ENCODE measurements around the gene APOF. TPM values are rescaled to one million over a fixed set of nuclear protein-coding genes. Genes with fewer than 3 reads are reported as not detected.
"Not testable (repeated sequence)": the region's sequence is repeated elsewhere in the genome, so short reads cannot be mapped to it uniquely, and the experiment has no call there.

Gene APOF
- total RNA-seq = not detected in 2 replicates

DNA sequence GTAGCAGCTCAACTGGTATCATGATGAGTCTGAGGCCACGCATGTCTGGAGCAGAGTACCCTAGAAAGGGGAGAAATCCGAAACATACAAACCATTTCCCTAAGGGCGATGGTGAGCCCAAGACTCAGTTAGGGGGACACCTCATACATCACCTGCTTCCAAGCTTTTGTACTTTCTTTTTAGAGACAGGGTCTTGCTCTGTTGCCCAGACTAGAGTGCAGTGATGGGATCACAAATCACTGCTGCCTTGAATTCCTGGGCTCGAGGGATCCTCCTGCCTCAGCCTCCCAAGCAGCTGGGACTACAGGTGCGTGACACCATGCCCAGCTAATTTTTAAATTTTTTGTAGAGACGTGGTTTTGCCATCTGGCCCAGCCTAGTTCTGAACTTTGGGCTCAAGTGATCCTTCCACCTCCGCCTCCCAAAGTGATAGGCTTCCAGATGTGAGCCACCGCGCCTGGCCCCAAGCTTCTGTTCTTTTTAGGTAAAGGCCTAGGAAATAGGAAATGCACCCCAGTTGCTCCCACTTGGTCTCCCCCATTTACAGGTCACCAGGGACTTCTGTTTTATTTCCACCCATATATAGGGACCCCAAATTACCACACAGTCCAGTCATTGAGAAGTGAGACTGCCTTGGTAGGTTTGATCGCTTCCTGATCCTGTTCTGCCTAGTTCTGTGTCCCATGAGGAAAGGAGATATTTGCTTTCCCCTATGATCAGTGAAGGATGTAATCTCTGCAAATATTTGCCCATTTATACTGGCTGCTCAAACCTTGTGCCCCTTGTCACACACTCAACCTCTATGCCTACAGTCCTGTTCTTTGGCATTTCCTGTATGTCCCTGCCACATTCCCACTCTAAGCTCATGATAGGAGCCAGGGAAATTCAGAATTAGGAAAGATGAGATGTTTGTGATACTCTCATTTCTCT lies at the start of gene APOF:
APOF (minus strand) TSS at position 728 of the 930 bp plus-strand sequence; CDS start at position 616, 112 bp downstream.
- peak within 1 kb of the TSS; percentile 94 for H3K4me3 Mint-ChIP-seq
- intact Hi-C loops (cut with micrococcal nuclease) = no loop called here
- no peaks in the 10 kb centered on the region for H3K27me3 Mint-ChIP-seq
- H3K27ac Mint-ChIP-seq = peak within 1 kb of the TSS; percentile 95
- H3K4me1 Mint-ChIP-seq = peaks cover 25% of the 10 kb centered on the region
- peaks cover 3% of the 10 kb centered on the region for H3K36me3 Mint-ChIP-seq (ENCODE audit: low read depth)
- DNase-seq = no peak
- no peaks in the 10 kb centered on the region for H3K9me3 Mint-ChIP-seq

- Mint-ChIP-seq H3K27me3 (no peaks in the 10 kb centered on the region), H3K4me3 (no peak overlapping the region), H3K27ac (no peak overlapping the region), H3K9me3 (no peaks in the 10 kb centered on the region), H3K4me1 (no peaks in the 10 kb centered on the region), H3K36me3 (ENCODE audit: low read depth) (peaks cover 2% of the 10 kb centered on the region)
- no peak for DNase-seq
- intact Hi-C loops (cut with micrococcal nuclease) = no loop called here
Measured at GRCh38 chr12:56411781-56412639, 49.4 kb upstream of the APOF start.

- Mint-ChIP-seq H3K36me3 (ENCODE audit: low read depth) (no peaks in the 10 kb centered on the region), H3K4me3 (no peak overlapping the region), H3K9me3 (no peaks in the 10 kb centered on the region), H3K27ac (no peak overlapping the region), H3K4me1 (no peaks in the 10 kb centered on the region), H3K27me3 (no peaks in the 10 kb centered on the region)
- DNase-seq = no peak
- intact Hi-C loops (cut with micrococcal nuclease) = no loop called here
Measured at GRCh38 chr12:56410768-56411167, 48.1 kb upstream of the APOF start.

DNA sequence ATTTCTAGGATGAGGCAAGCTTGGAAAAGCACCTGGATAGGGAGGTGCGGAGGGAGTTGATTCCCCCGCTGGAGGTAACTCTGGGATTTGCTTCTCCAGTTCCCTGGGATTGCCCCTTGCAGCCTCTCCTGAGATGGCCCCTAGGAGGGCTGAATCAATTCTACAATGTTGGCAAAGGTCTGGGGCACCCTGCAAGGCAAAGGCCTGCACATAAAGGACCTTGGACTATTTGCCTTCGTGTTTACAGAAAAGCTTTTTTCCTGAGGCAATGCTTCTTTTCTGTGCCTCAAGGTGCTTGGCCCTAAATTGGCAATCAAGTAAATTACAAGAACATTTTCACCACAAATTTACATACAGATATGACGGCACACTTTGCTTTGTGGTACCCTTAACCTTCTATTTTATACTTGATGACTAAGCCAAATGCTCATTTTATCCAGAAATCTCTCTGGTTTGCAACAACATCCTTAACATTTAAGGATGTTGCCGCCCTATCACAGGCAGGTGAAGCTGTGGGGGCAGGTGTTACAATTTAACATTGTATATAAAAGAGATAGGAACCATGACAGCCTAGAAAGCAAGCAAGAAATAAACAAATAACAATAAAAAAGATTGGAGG lies 46.3 kb upstream of the APOF start:
- Mint-ChIP-seq H3K27ac (no peak overlapping the region), H3K36me3 (ENCODE audit: low read depth) (no peaks in the 10 kb centered on the region), H3K4me3 (no peak overlapping the region), H3K27me3 (no peaks in the 10 kb centered on the region), H3K9me3 (no peaks in the 10 kb centered on the region), H3K4me1 (no peaks in the 10 kb centered on the region)
- no peak for DNase-seq
- intact Hi-C loops (cut with micrococcal nuclease) = no loop called here

GRCh38 chr12:56404227-56404626 lies 41.6 kb upstream of the APOF start:
- DNase-seq; H3K36me3 Mint-ChIP-seq (ENCODE audit: low read depth); H3K27ac Mint-ChIP-seq; H3K9me3 Mint-ChIP-seq; H3K4me1 Mint-ChIP-seq; intact Hi-C loops (cut with micrococcal nuclease); H3K4me3 Mint-ChIP-seq; H3K27me3 Mint-ChIP-seq: not testable (repeated sequence)

- H3K27ac Mint-ChIP-seq; H3K4me3 Mint-ChIP-seq; intact Hi-C loops (cut with micrococcal nuclease); H3K36me3 Mint-ChIP-seq (ENCODE audit: low read depth); H3K27me3 Mint-ChIP-seq; H3K4me1 Mint-ChIP-seq; DNase-seq: not testable (repeated sequence)
- peaks cover 10% of the 10 kb centered on the region for H3K9me3 Mint-ChIP-seq
Measured at GRCh38 chr12:56401612-56402011, 39.0 kb upstream of the APOF start.

DNA sequence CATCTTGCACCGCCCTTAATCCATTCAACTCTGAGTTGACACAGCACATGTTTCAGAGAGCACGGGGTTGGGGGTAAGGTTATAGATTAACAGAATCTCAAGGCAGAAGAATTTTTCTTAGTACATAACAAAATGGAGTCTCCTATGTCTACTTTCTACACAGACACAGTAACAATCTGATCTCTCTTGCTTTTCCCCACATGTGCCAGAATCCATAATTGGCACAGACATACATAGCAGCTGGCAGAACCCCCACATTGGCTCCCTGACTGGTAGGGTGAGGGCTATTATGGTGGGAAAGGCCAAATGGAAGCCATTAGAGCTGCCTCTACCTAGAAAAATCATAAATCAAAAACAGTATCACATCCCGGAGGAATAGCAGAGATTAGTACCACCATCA lies 38.5 kb upstream of the APOF start:
- H3K27ac Mint-ChIP-seq; intact Hi-C loops (cut with micrococcal nuclease); H3K27me3 Mint-ChIP-seq; DNase-seq; H3K4me3 Mint-ChIP-seq; H3K36me3 Mint-ChIP-seq (ENCODE audit: low read depth); H3K4me1 Mint-ChIP-seq: not testable (repeated sequence)
- peaks cover 10% of the 10 kb centered on the region for H3K9me3 Mint-ChIP-seq

DNA sequence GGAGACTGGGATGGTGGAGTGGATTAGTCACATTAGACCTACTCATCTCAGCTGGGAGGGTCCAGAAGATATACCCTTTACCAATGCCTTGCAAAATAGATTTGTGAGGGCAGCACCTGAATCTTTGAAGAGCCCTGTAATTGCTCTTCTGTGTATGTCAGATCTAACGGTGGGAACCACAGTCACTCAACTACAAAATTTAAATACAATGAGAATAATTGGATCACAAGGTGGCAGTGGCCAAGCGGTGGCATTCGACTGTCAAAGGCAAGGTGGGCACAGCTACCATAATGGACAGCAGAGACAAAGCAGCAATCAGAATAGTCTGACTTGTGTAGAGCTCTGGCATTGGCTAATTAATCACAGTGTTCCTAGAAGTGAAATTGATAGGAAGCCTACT lies 36.8 kb upstream of the APOF start:
- DNase-seq; H3K27me3 Mint-ChIP-seq; H3K4me3 Mint-ChIP-seq; H3K27ac Mint-ChIP-seq; intact Hi-C loops (cut with micrococcal nuclease); H3K4me1 Mint-ChIP-seq; H3K36me3 Mint-ChIP-seq (ENCODE audit: low read depth): not testable (repeated sequence)
- peaks cover 10% of the 10 kb centered on the region for H3K9me3 Mint-ChIP-seq

DNA sequence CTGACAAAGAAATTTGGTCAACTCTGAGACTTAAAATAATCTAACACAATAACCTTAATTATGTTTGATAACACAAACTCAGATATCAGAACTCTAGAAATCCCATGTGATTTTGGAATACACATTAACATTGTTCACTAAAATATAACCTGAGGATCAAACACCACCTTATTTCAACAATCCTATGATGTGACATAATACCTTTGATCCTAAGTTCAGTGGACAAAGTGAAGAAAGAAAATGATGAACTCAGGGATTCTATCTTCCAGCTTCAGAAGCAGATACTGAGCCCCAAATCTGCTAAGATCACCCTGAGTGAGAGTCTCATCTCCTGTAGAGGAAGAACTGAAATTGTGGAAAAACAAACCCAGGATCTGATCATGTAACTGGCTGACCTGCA lies 35.7 kb upstream of the APOF start:
- intact Hi-C loops (cut with micrococcal nuclease) = no loop called here
- H3K4me3 Mint-ChIP-seq = no peak overlapping the region
- no peaks in the 10 kb centered on the region for H3K4me1 Mint-ChIP-seq
- peaks cover 10% of the 10 kb centered on the region for H3K9me3 Mint-ChIP-seq
- H3K27me3 Mint-ChIP-seq = peaks cover 2% of the 10 kb centered on the region
- H3K27ac Mint-ChIP-seq = no peak overlapping the region
- H3K36me3 Mint-ChIP-seq (ENCODE audit: low read depth) = no peaks in the 10 kb centered on the region
- no peak for DNase-seq

- Mint-ChIP-seq H3K27me3 (no peaks in the 10 kb centered on the region), H3K4me3 (no peak overlapping the region), H3K9me3 (no peaks in the 10 kb centered on the region), H3K4me1 (no peaks in the 10 kb centered on the region), H3K36me3 (ENCODE audit: low read depth) (no peaks in the 10 kb centered on the region), H3K27ac (no peak overlapping the region)
- intact Hi-C loops (cut with micrococcal nuclease) = no loop called here
- no peak for DNase-seq
Measured at GRCh38 chr12:56392331-56392730, 29.7 kb upstream of the APOF start.

DNA sequence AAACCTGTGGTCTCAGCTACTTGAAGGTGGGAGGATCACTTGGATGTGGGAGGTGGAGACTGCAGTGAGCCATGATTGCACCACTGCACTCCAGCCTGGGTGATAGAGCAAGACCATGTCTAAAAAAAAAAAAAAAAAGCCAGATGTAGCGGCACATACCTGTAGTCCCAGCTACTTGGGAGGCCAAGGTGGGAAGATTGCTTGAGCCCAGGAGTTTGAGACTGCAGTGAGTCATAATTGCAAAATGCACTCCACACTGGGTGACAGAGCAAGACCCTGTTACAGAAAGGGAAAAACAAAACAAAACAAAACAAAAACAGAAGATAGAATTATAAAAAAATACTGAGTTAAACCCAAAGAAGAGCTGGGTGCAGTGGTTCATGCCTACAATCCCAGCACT lies 29.1 kb upstream of the APOF start:
- no peak overlapping the region for H3K4me3 Mint-ChIP-seq
- intact Hi-C loops (cut with micrococcal nuclease) = no loop called here
- DNase-seq = no peak
- no peaks in the 10 kb centered on the region for H3K36me3 Mint-ChIP-seq (ENCODE audit: low read depth)
- H3K4me1 Mint-ChIP-seq = no peaks in the 10 kb centered on the region
- no peaks in the 10 kb centered on the region for H3K27me3 Mint-ChIP-seq
- H3K27ac Mint-ChIP-seq = no peak overlapping the region
- H3K9me3 Mint-ChIP-seq = no peaks in the 10 kb centered on the region

DNA sequence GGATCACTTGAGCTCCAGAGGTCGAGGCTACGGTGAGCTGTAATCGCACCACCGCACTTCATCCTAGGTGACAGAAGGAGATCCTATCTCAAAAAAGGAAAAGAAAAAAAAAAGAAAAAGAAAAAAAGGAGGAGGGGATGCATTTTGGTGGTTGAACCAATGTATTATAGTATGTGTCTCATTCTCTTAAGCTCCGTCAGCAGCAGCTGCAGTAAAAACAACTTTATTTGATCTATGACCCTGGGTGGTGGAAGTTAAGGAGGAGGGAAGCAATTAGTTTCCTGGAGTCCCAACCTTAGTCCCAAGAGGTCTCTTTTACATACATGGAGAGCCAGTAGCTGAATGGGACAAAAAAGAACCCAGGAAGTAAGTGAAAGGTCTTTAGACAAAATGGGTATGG lies 26.8 kb upstream of the APOF start:
- Mint-ChIP-seq H3K9me3 (no peaks in the 10 kb centered on the region), H3K27ac (no peak overlapping the region), H3K27me3 (peaks cover 1% of the 10 kb centered on the region), H3K4me3 (no peak overlapping the region), H3K36me3 (ENCODE audit: low read depth) (no peaks in the 10 kb centered on the region), H3K4me1 (no peaks in the 10 kb centered on the region)
- intact Hi-C loops (cut with micrococcal nuclease) = no loop called here
- DNase-seq = no peak

- DNase-seq = no peak
- H3K9me3 Mint-ChIP-seq = no peaks in the 10 kb centered on the region
- peaks cover 1% of the 10 kb centered on the region for H3K27me3 Mint-ChIP-seq
- H3K4me1 Mint-ChIP-seq = no peaks in the 10 kb centered on the region
- H3K27ac Mint-ChIP-seq = no peak overlapping the region
- no peak overlapping the region for H3K4me3 Mint-ChIP-seq
- intact Hi-C loops (cut with micrococcal nuclease) = no loop called here
- no peaks in the 10 kb centered on the region for H3K36me3 Mint-ChIP-seq (ENCODE audit: low read depth)
Measured at GRCh38 chr12:56387152-56387736, 24.6 kb upstream of the APOF start.
